ENCODE data around the gene LRFN2. TPM values are rescaled to one million over a fixed set of nuclear protein-coding genes. Genes with fewer than 3 reads are reported as not detected.

The LRFN2 gene
- total RNA-seq, 2 donors from 2014 or later = 0.29 to 0.50 TPM

- Mint-ChIP-seq H3K4me3 (no peak overlapping the region), H3K4me1 (ENCODE audit: low read depth in 2 of 2) (peaks cover 0 to 4% of the 10 kb centered on the region in 2 donors), H3K36me3 (no peaks in the 10 kb centered on the region), H3K27ac (no peak overlapping the region), H3K9me3 (no peaks in the 10 kb centered on the region), H3K27me3 (peaks cover 0 to 2% of the 10 kb centered on the region in 2 donors)
- ATAC-seq = no peak
- no peak for DNase-seq (ENCODE audit: low spot score)
Measured at GRCh38 chr6:40346246-40346645, 240.9 kb downstream of the LRFN2 start.

GRCh38 chr6:40344566-40345167, 242.5 kb downstream of the LRFN2 start:
- no peaks in the 10 kb centered on the region for H3K9me3 Mint-ChIP-seq
- DNase-seq (ENCODE audit: low spot score) (no peak), ATAC-seq (no peak)
- no peak overlapping the region for H3K27ac Mint-ChIP-seq
- peaks cover 0 to 4% of the 10 kb centered on the region in 2 donors for H3K4me1 Mint-ChIP-seq (ENCODE audit: low read depth in 2 of 2)
- no peak overlapping the region for H3K4me3 Mint-ChIP-seq
- peaks cover 0 to 2% of the 10 kb centered on the region in 2 donors for H3K27me3 Mint-ChIP-seq
- no peaks in the 10 kb centered on the region for H3K36me3 Mint-ChIP-seq

GRCh38 chr6:40343877-40344565, 243.1 kb downstream of the LRFN2 start:
- no peak for DNase-seq (ENCODE audit: low spot score)
- Mint-ChIP-seq H3K27me3 (peaks cover 0 to 7% of the 10 kb centered on the region in 2 donors), H3K4me3 (no peak overlapping the region)

GRCh38 chr6:40343318-40343876, 243.8 kb downstream of the LRFN2 start:
- Mint-ChIP-seq H3K27me3 (peaks cover 0 to 10% of the 10 kb centered on the region in 2 donors), H3K4me3 (no peak overlapping the region), H3K9me3 (no peaks in the 10 kb centered on the region), H3K36me3 (no peaks in the 10 kb centered on the region), H3K4me1 (ENCODE audit: low read depth in 2 of 2) (peaks cover 0 to 8% of the 10 kb centered on the region in 2 donors), H3K27ac (no peak overlapping the region)
- no peak for ATAC-seq
- DNase-seq (ENCODE audit: low spot score) = no peak

More at GRCh38 chr6:40343877-40344565, 243.1 kb downstream of the LRFN2 start:
- ATAC-seq = no peak
- Mint-ChIP-seq H3K36me3 (no peaks in the 10 kb centered on the region), H3K27ac (no peak overlapping the region), H3K9me3 (no peaks in the 10 kb centered on the region), H3K4me1 (ENCODE audit: low read depth in 2 of 2) (peaks cover 0 to 4% of the 10 kb centered on the region in 2 donors)

- H3K27ac Mint-ChIP-seq = no peak overlapping the region
Measured at GRCh38 chr6:40342723-40343122, 244.4 kb downstream of the LRFN2 start.

GRCh38 chr6:40341726-40342125, 245.4 kb downstream of the LRFN2 start:
- DNase-seq (ENCODE audit: low spot score) (no peak), ATAC-seq (no peak)
- Mint-ChIP-seq H3K4me1 (ENCODE audit: low read depth in 2 of 2) (peaks cover 6 to 8% of the 10 kb centered on the region in 2 donors), H3K4me3 (no peak overlapping the region), H3K27me3 (peaks cover 0 to 17% of the 10 kb centered on the region in 2 donors), H3K9me3 (no peaks in the 10 kb centered on the region), H3K36me3 (no peaks in the 10 kb centered on the region), H3K27ac (no peak overlapping the region)

More at GRCh38 chr6:40342723-40343122, 244.4 kb downstream of the LRFN2 start:
- no peak for ATAC-seq
- H3K9me3 Mint-ChIP-seq = no peaks in the 10 kb centered on the region
- no peak overlapping the region for H3K4me3 Mint-ChIP-seq
- peaks cover 0 to 8% of the 10 kb centered on the region in 2 donors for H3K4me1 Mint-ChIP-seq (ENCODE audit: low read depth in 2 of 2)
- H3K27me3 Mint-ChIP-seq = peaks cover 0 to 14% of the 10 kb centered on the region in 2 donors
- no peaks in the 10 kb centered on the region for H3K36me3 Mint-ChIP-seq
- DNase-seq (ENCODE audit: low spot score) = no peak

Data from natural killer cell treated with Interleukin-12 subunit alpha and Interleukin-12 subunit beta and Interleukin-15 and Interleukin-18, amount 100 ng/mL, for 72 hours (primary cell).